Right lobe of liver (tissue), 6 donors: ENCODE measurements around the gene BICDL1. TPM values are rescaled to one million over a fixed set of nuclear protein-coding genes. Genes with fewer than 3 reads are reported as not detected.
A peak's percentile ranks its signal among the peaks of the same experiment; 100 is the strongest.

ENCODE experiments used
- ATAC-seq, 4 donors: fragments of 200-7000 bp; cut with Tn5 transposase; one replicate each; pipeline ENCODE4 v1.9.1; 2020; ENCODE audit warnings: mild to moderate bottlenecking in 4 of 4, moderate library complexity in 4 of 4
- DNase-seq, 3 donors: peaks; one replicate each; pipeline ENCODE4 v3.0.0-alpha.2; 2020
- H3K27ac ChIP-seq, 3 donors: fragments of 200-600 bp; one replicate each; pipeline ENCODE4 v1.8.0; 2022
- H3K27me3 ChIP-seq, 2 donors: fragments of 200-600 bp; one replicate each; pipeline ENCODE4 v1.8.0; 2022
- H3K36me3 ChIP-seq, 4 donors: fragments of 200-600 bp; sonication (generic) in 1 of 4; one replicate each; pipeline versions ENCODE4 v1.5.1 to v1.8.0; 2017 to 2022; ENCODE audit warnings: control low read depth in 1 of 4
- H3K4me1 ChIP-seq, 4 donors: fragments of 200-600 bp; sonication (generic) in 1 of 4; one replicate each; pipeline versions ENCODE4 v1.5.1 to v1.8.0; 2017 to 2022; ENCODE audit warnings: control low read depth in 1 of 4
- H3K4me3 ChIP-seq, 3 donors: fragments of 200-600 bp; one replicate each; pipeline ENCODE4 v1.8.0; 2022
- H3K9me3 ChIP-seq, 4 donors: fragments of 200-600 bp; sonication (generic) in 1 of 4; one replicate each; pipeline versions ENCODE4 v1.5.1 to v1.8.0; 2017 to 2022; ENCODE audit warnings: control low read depth in 1 of 4
- POLR2A ChIP-seq: fragments of 450-650 bp; IDR thresholded peaks from one replicate; pipeline ENCODE4 v1.6.1; 2017; ENCODE audit warnings: antibody characterized with exemption, mild to moderate bottlenecking
- WGBS: methylation state at CpG from one replicate; pipeline ENCODE4 v1.1.6; 2018; ENCODE audit warnings: low coverage, low lambda C conversion rate; ENCODE audit not compliant: insufficient coverage; ENCODE audit errors: missing lambda C conversion rate; 5-methylcytosine and 5-hydroxymethylcytosine counted together
- intact Hi-C, 2 donors: fragments of 100-400 bp; cut with DNase I; formaldehyde crosslinking; loops; one replicate each; pipeline versions ENCODE4 v1.11.2 to v1.14.1; 2022
- total RNA-seq, 6 experiments: library from RNA; depleted of rRNA in 2 of 6; stranded (reverse); fragments of >200 nt in 2 of 6; fragmentation: NEBNext Ultra II Directional in 3 of 6; extraction: Animal tissue kit (Norgen Biotek cat#: 25700) in 3 of 6; gene quantifications; one replicate each; pipeline versions ENCODE4 v1.1.0 to v1.2.4, GENCODE V29; 2016 to 2023
- TF ChIP-seq, protein P1 (sequence below), 4 donors: fragments of 200-600 bp in 3 of 4; fragments of 450-650 bp in 1 of 4; IDR thresholded peaks; one replicate each; pipeline versions ENCODE4 v1.5.1 to v1.8.0; 2016 to 2022; ENCODE audit warnings: antibody characterized with exemption in 4 of 4, mild to moderate bottlenecking in 2 of 4
- donor health status: DM: no; HTN: yes; CAD: no.
- donor health status: DM: no; HTN: no; CAD: no.
- donor health status: DM: no; HTN: no; CAD: no.
- donor health status: DM: no; HTN: yes; CAD: no.
- donor health status: DM: no; HTN: yes; CAD: no.

BICDL1 gene
- total RNA-seq, 6 experiments from 2014 or later, result 1.5 to 13.0 (median 8.7) TPM

DNA sequence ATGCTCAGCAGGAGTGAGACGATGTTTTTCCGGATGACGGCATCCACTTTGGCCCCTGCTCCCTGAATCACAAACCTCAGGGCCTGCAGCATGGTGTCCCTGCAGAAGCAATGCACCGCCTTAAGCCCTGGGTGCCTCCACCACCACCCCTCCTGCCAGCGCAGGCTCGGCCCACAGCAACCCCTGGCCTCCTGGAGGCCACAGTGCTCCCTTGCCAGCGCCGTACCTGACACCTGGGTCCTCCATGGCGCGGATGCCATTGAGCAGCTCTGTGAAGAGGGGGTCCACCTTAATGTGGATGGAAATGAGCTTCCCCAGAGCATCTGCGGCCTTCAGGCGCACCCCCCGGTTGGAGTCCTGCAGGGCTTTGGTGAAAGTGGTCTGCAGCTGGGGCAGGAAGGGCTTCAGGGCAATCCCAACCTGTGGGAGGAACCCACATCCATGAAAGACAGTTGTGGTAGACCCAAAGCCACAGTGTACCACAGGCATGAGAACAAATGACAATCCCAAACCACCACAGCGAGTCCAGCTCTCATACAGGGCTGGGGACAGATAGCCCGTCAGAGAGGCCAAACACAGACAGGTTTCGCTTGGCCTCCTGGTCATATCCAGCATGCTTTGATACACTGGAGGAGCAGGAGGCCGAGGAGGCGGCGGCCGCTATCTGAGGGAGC lies 145.4 kb downstream of the BICDL1 start:
- Histone ChIP-seq H3K27me3 (no peaks in the 10 kb centered on the region), H3K36me3 (peaks cover 5 to 98% (median 62%) of the 10 kb centered on the region in 4 donors), H3K4me1 (no peaks in the 10 kb centered on the region), H3K9me3 (no peaks in the 10 kb centered on the region), H3K27ac (no peak overlapping the region), H3K4me3 (no peak overlapping the region)
- 100% methylated on average over 2 of the region's 20 CpGs for WGBS
- intact Hi-C loops, result no loop called here
- TF ChIP-seq POLR2A, result no peak
- TF ChIP-seq, protein P1, sequence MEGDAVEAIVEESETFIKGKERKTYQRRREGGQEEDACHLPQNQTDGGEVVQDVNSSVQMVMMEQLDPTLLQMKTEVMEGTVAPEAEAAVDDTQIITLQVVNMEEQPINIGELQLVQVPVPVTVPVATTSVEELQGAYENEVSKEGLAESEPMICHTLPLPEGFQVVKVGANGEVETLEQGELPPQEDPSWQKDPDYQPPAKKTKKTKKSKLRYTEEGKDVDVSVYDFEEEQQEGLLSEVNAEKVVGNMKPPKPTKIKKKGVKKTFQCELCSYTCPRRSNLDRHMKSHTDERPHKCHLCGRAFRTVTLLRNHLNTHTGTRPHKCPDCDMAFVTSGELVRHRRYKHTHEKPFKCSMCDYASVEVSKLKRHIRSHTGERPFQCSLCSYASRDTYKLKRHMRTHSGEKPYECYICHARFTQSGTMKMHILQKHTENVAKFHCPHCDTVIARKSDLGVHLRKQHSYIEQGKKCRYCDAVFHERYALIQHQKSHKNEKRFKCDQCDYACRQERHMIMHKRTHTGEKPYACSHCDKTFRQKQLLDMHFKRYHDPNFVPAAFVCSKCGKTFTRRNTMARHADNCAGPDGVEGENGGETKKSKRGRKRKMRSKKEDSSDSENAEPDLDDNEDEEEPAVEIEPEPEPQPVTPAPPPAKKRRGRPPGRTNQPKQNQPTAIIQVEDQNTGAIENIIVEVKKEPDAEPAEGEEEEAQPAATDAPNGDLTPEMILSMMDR (IDR thresholded peaks at IDR 0.05), result no peak
- ATAC-seq, result no peak
- DNase-seq, result peak in 1 of 3 donors; percentile 37

DNA sequence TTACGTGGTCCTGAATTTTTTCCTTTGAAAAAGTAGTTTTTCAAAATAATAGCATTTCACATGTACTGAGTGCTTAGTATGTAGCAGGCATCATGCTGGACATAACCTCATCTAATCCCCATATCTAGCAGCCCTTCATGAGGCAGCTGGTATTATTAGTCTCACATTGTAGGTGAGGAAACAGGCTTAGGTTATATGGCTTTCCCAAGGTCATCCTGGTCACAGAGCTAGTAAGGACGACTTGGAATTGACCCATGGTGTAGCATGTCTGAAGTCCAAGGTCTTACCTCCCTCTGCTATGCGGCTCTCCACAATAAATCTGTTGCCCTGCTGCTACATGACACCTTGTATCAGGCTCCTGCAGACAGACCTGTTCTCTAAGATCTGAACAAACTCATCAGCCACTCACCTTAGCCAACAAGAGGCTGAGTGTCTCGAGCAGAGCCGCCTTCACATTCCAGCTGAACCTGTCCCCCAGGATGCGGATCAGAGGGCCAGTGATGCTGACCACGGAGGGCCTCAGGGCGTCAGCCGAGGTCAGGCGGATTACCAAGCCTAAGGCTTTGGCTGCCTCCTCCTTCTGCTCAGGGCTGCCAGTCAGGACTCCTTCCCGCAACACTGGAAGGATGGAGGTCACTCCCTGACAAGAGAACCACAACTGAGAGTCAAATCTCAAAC lies 147.2 kb downstream of the BICDL1 start:
- DNase-seq (no peak), ATAC-seq (no peak)
- Histone ChIP-seq H3K4me3 (no peak overlapping the region), H3K4me1 (no peaks in the 10 kb centered on the region), H3K27me3 (no peaks in the 10 kb centered on the region), H3K36me3 (peaks cover 5 to 99% (median 61%) of the 10 kb centered on the region in 4 donors), H3K9me3 (no peaks in the 10 kb centered on the region), H3K27ac (no peak overlapping the region)
- WGBS, result 66% methylated on average over 3 of the region's 11 CpGs
- intact Hi-C loops, result no loop called here
- TF ChIP-seq, protein P1 (IDR thresholded peaks at IDR 0.05), result no peak
- TF ChIP-seq POLR2A, result no peak

DNA sequence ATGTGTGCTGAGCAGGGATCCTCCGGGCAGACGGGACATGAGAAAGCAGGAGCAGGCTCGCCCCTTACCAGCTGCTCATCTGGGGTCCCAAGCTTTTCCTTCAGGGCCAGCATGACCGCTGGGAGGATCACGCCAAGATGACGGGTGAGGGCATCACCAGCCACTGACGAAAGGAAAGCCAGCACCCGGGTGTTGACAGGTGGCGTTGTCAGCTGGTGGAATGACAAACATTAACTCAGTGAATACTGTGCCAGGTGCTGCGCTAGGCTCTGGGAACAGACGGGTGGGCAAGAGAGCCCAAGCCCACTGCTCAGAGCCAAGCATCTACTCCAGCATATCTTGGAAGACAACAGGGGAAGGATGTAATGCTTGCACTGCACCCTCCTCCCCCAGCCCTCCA lies 148.8 kb downstream of the BICDL1 start:
- H3K4me3 ChIP-seq, result no peak overlapping the region
- ATAC-seq (no peak), DNase-seq (no peak)
- intact Hi-C loops, result no loop called here
- peaks cover 5 to 100% (median 67%) of the 10 kb centered on the region in 4 donors for H3K36me3 ChIP-seq
- no CpG with 5 or more reads among the region's 11 CpGs for WGBS
- H3K4me1 ChIP-seq, result no peaks in the 10 kb centered on the region
- H3K27me3 ChIP-seq, result no peaks in the 10 kb centered on the region
- no peak overlapping the region for H3K27ac ChIP-seq
- no peaks in the 10 kb centered on the region for H3K9me3 ChIP-seq
- TF ChIP-seq, protein P1 (IDR thresholded peaks at IDR 0.05), result no peak
- TF ChIP-seq POLR2A, result no peak

DNA sequence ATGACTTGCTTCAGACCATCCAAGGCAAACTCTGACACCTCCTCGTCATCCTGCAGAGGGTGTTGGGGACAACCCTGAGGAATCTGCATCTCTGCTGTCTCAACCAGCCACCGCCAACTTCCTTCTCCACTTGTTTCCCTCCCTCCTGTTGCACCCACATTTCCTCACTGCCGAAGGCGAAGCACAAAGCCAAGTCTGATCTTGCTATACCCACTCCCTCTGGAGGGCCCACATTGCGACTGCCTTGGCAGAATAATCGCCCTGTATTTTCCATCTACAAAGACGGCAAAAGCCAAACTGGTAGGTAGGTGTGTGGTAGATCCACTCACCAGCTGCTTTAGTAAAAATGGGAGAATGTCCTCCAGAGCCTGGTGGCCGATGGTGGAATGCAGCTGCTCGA lies 149.3 kb downstream of the BICDL1 start:
- no peak for TF ChIP-seq POLR2A
- TF ChIP-seq, protein P1 (IDR thresholded peaks at IDR 0.05), result no peak
- intact Hi-C loops, result no loop called here
- ATAC-seq, result no peak
- Histone ChIP-seq H3K36me3 (peaks cover 5 to 100% (median 65%) of the 10 kb centered on the region in 4 donors), H3K4me3 (no peak overlapping the region), H3K4me1 (no peaks in the 10 kb centered on the region), H3K9me3 (no peaks in the 10 kb centered on the region), H3K27me3 (no peaks in the 10 kb centered on the region), H3K27ac (no peak overlapping the region)
- 96% methylated on average over 4 of the region's 9 CpGs for WGBS
- peak in 1 of 3 donors; percentile 16 for DNase-seq
